ENCODE data around the gene C7. TPM values are rescaled to one million over a fixed set of nuclear protein-coding genes. Genes with fewer than 3 reads are reported as not detected.

The C7 gene
- total and polyA plus RNA-seq, 2 of the 8 experiments (the other 6 are each of a cell fraction or from before 2014, with no cell fraction given) = 0.08 TPM; not detected in 1

- no peak overlapping the region for H4K5ac ChIP-seq (ENCODE audit: insufficient read length, low read depth, low read length)
- H4K20me1 ChIP-seq (replicated peaks in 1 of 2; ENCODE audit: control insufficient read depth in 1 of 2, insufficient read depth in 2 of 2, low read length in 2 of 2) = no peaks in the 10 kb centered on the region
- TF ChIP-seq CTCF (IDR thresholded peaks at IDR 0.05; ENCODE audit: control extremely low read depth in 1 of 3, insufficient read depth in 1 of 3, low read depth in 1 of 3, low read length in 3 of 3) = peak in 2 of 3 experiments; percentile 2 to 16; a peak in 2 of 4 replicates
- peak in 1 of 2 experiments; percentile 48; a peak in 3 of 4 replicates for TF ChIP-seq RAD21 (IDR thresholded peaks at IDR 0.05 in 1 of 2, conservative IDR thresholded peaks at IDR 0.05 in 1 of 2; ENCODE audit: low read depth in 2 of 2, low read length in 2 of 2)
- TF ChIP-seq RXRA (IDR thresholded peaks at IDR 0.05; ENCODE audit: insufficient read depth, low read depth, low read length) = no peak
- no peak for TF ChIP-seq EZH2 (IDR thresholded peaks at IDR 0.05; ENCODE audit: low read depth, low read length, severe bottlenecking)
- no peak overlapping the region for H2AK5ac ChIP-seq (ENCODE audit: low read depth, low read length)
- peak overlapping the region; percentile 10; the same call in 1 of the 2 replicates for H2AFZ ChIP-seq (ENCODE audit: low read length)
- FAIRE-seq (no peak), DNase-seq (ENCODE audit: low read depth in 1 of 2, low spot score in 2 of 2) (no peak)
- H3K4ac ChIP-seq (replicated peaks; ENCODE audit: insufficient read length, low read depth, low read length) = no peak overlapping the region
- H4K91ac ChIP-seq (replicated peaks; ENCODE audit: insufficient read length, low read length) = no peak overlapping the region
- H3K14ac ChIP-seq (ENCODE audit: insufficient read length) = no peak overlapping the region
- H3K18ac ChIP-seq (ENCODE audit: extremely low read depth, low read length) = no peak overlapping the region
- no peaks in the 10 kb centered on the region for H3K4me1 ChIP-seq (replicated peaks in 1 of 4; ENCODE audit: control insufficient read depth in 3 of 4, insufficient read depth in 4 of 4, low read length in 3 of 4)
- H3K27ac ChIP-seq (ENCODE audit: low read depth, low read length) = no peak overlapping the region
- H3K23ac ChIP-seq (ENCODE audit: insufficient read length) = no peak overlapping the region
- H3K4me3 ChIP-seq (ENCODE audit: extremely low read depth in 1 of 4, insufficient read depth in 2 of 4, low read depth in 3 of 4, low read length in 4 of 4) = no peak overlapping the region
- ChIA-PET CTCF (ENCODE audit: partially characterized antibody) (interaction anchor here (0.5 to 1.9 kb wide), 18 partner anchors 8 to 1302 kb away, joined by 3 to 10 read pairs (median 3); partner anchors contain the start of gene CARD6), POLR2A (ENCODE audit: partially characterized antibody) (interaction anchor here (1.0 to 2.0 kb wide), 2 partner anchors 44 to 49 kb away, joined by 4 to 7 read pairs; partner anchors contain the start of gene RPL37)
- no peaks in the 10 kb centered on the region for H3K79me1 ChIP-seq (ENCODE audit: low read depth, low read length)
- H2BK120ac ChIP-seq (replicated peaks; ENCODE audit: low read depth, low read length) = no peak overlapping the region
- H2BK5ac ChIP-seq (ENCODE audit: low read depth, low read length) = no peak overlapping the region
- H3K79me2 ChIP-seq (ENCODE audit: control insufficient read depth in 1 of 2, insufficient read depth in 2 of 2, low read length in 2 of 2) = no peaks in the 10 kb centered on the region
- no peak overlapping the region for H2BK15ac ChIP-seq (ENCODE audit: low read length)
- no peak overlapping the region for H2BK12ac ChIP-seq (ENCODE audit: low read depth, low read length)
- H3K23me2 ChIP-seq (ENCODE audit: low read depth, low read length) = no peaks in the 10 kb centered on the region
- H3K4me2 ChIP-seq (ENCODE audit: insufficient read depth in 1 of 2, low read depth in 2 of 2, low read length in 2 of 2) = no peak overlapping the region
- no peak overlapping the region for H4K8ac ChIP-seq (ENCODE audit: extremely low read depth, insufficient read depth, low read length)
- H3K27me3 ChIP-seq (replicated peaks in 1 of 4; ENCODE audit: control insufficient read depth in 3 of 4, extremely low read depth in 1 of 4, insufficient read depth in 3 of 4, low read length in 3 of 4) = no peaks in the 10 kb centered on the region
- H3K9ac ChIP-seq (replicated peaks in 1 of 4; ENCODE audit: extremely low read depth in 1 of 4, low read depth in 3 of 4, low read length in 3 of 4) = no peak overlapping the region
- H3K56ac ChIP-seq (replicated peaks; ENCODE audit: insufficient read length, low read depth, low read length) = no peak overlapping the region
- H2BK20ac ChIP-seq (ENCODE audit: low read length) = no peak overlapping the region
- WGBS, 2 experiments (ENCODE audit: extremely low coverage in 1 of 2, insufficient coverage in 1 of 2, insufficient read length in 1 of 2, insufficient replicate concordance in 2 of 2, low coverage in 1 of 2, low lambda C conversion rate in 2 of 2, missing lambda C conversion rate in 1 of 2) = 58 to 100% methylated on average over 1 to 10 of the region's 10 CpGs
- no peaks in the 10 kb centered on the region for H3K36me3 ChIP-seq (ENCODE audit: control insufficient read depth in 2 of 4, insufficient read depth in 4 of 4, low read length in 3 of 4)
- H3K9me3 ChIP-seq (ENCODE audit: insufficient read depth in 2 of 2, low read depth in 1 of 2, low read length in 1 of 2) = peaks cover 9 to 14% of the 10 kb centered on the region in 2 experiments; a peak in 2 of 4 replicates
Observed at GRCh38 chr5:40879163-40879942, 29.9 kb upstream of the C7 start.
